ENCODE data around the gene PILRA. TPM values are rescaled to one million over a fixed set of nuclear protein-coding genes. Genes with fewer than 3 reads are reported as not detected.

The PILRA gene
- total RNA-seq, 1 donor, result 0.43 TPM

- TF ChIP-seq CTCF (IDR thresholded peaks at IDR 0.05; ENCODE audit: insufficient read depth, low read depth, low read length), result no peak
Observed at GRCh38 chr7:100415448-100415847, 42.2 kb downstream of the PILRA start.

GRCh38 chr7:100418930-100419659 is 45.8 kb downstream of the PILRA start:
- no peak overlapping the region for H3K4me3 ChIP-seq (ENCODE audit: low read depth, low read length)
- TF ChIP-seq CTCF (IDR thresholded peaks at IDR 0.05; ENCODE audit: insufficient read depth, low read depth, low read length), result no peak
- DNase-seq (ENCODE audit: low read depth), result no peak

More at GRCh38 chr7:100415448-100415847, 42.2 kb downstream of the PILRA start:
- no peak overlapping the region for H3K4me3 ChIP-seq (ENCODE audit: low read depth, low read length)
- no peak for DNase-seq (ENCODE audit: low read depth)

GRCh38 chr7:100419660-100420226 is 46.5 kb downstream of the PILRA start:
- TF ChIP-seq CTCF (IDR thresholded peaks at IDR 0.05; ENCODE audit: insufficient read depth, low read depth, low read length), result no peak
- no peak overlapping the region for H3K4me3 ChIP-seq (ENCODE audit: low read depth, low read length)
- no peak for DNase-seq (ENCODE audit: low read depth)

GRCh38 chr7:100423315-100423714 is 50.0 kb downstream of the PILRA start:
- TF ChIP-seq CTCF (IDR thresholded peaks at IDR 0.05; ENCODE audit: insufficient read depth, low read depth, low read length), result no peak
- DNase-seq (ENCODE audit: low read depth), result no peak
- no peak overlapping the region for H3K4me3 ChIP-seq (ENCODE audit: low read depth, low read length)

GRCh38 chr7:100425347-100425746 is 52.1 kb downstream of the PILRA start:
- DNase-seq (ENCODE audit: low read depth), result no peak
- TF ChIP-seq CTCF (IDR thresholded peaks at IDR 0.05; ENCODE audit: insufficient read depth, low read depth, low read length), result no peak

GRCh38 chr7:100426516-100426915 is 53.2 kb downstream of the PILRA start:
- no peak for TF ChIP-seq CTCF (IDR thresholded peaks at IDR 0.05; ENCODE audit: insufficient read depth, low read depth, low read length)
- DNase-seq (ENCODE audit: low read depth), result no peak
- H3K4me3 ChIP-seq (ENCODE audit: low read depth, low read length), result no peak overlapping the region

More at GRCh38 chr7:100425347-100425746, 52.1 kb downstream of the PILRA start:
- no peak overlapping the region for H3K4me3 ChIP-seq (ENCODE audit: low read depth, low read length)
